ENCODE data around the gene PTRH2. TPM values are rescaled to one million over a fixed set of nuclear protein-coding genes. Genes with fewer than 3 reads are reported as not detected.

The PTRH2 gene
- polyA plus RNA-seq, 3 donors, result 13.4 to 27.0 (median 26.0) TPM

DNA sequence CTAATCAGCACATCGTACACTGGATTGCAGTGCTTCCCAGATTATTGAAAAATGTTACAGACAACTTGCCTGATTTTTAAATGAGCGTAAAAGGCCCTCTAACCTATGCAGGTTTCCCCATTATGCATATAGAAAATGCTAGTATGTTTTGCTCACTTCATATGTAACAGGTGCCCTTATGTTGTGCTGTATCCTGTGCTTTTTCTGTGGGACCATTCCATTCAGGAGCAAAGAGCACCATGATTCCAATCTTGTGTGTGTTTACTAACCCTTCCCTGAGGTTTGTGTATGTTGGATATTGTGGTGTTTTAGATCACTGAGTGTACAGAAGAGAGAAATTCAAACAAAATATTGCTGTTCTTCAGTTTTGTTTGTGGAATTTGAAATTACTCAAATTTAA is 12.9 kb downstream of the PTRH2 start:
- Histone ChIP-seq H2AFZ (ENCODE audit: insufficient read depth, low read depth, low read length, poor library complexity, severe bottlenecking) (no peak overlapping the region), H3K36me3 (replicated peaks in 1 of 2; ENCODE audit: control insufficient read depth in 1 of 2, insufficient read depth in 2 of 2, low read length in 2 of 2) (peaks cover 96 to 99% of the 10 kb centered on the region in 2 donors), H3K4me3 (replicated peaks in 1 of 3; ENCODE audit: low read depth in 2 of 3, low read length in 3 of 3) (no peak overlapping the region), H3K27me3 (ENCODE audit: control insufficient read depth in 2 of 2, insufficient read depth in 2 of 2, low read length in 2 of 2) (no peaks in the 10 kb centered on the region), H3K9me3 (replicated peaks in 1 of 2; ENCODE audit: control insufficient read depth in 1 of 2, insufficient read depth in 1 of 2, low read length in 2 of 2) (no peaks in the 10 kb centered on the region), H4K20me1 (ENCODE audit: insufficient read depth, low read length) (peaks cover 92% of the 10 kb centered on the region), H3K27ac (ENCODE audit: low read depth in 1 of 2, low read length in 2 of 2) (peak overlapping the region in 1 of 2 donors; percentile 70), H3K9ac (ENCODE audit: insufficient read depth, low read length, poor library complexity, severe bottlenecking) (no peak overlapping the region), H3K4me1 (ENCODE audit: control insufficient read depth in 1 of 2, insufficient read depth in 2 of 2, low read length in 2 of 2) (no peaks in the 10 kb centered on the region), H3K79me2 (ENCODE audit: insufficient read depth, low read length) (peaks cover 97% of the 10 kb centered on the region), H3K4me2 (replicated peaks; ENCODE audit: extremely low read depth, low read length, poor library complexity, severe bottlenecking) (no peak overlapping the region)
- H3K4me3 Mint-ChIP-seq, result no peak overlapping the region
- no peaks in the 10 kb centered on the region for H3K9me3 Mint-ChIP-seq
- DNase-seq, result no peak
- 100% methylated on average over 1 of the region's 2 CpGs for WGBS (ENCODE audit: insufficient coverage)
- H3K36me3 Mint-ChIP-seq, result peaks cover 83 to 92% of the 10 kb centered on the region in 2 donors
- H3K4me1 Mint-ChIP-seq, result peaks cover 2% of the 10 kb centered on the region
- H3K27me3 Mint-ChIP-seq (ENCODE audit: low read depth in 3 of 3), result peaks cover 0 to under 1% (median 0%) of the 10 kb centered on the region in 3 donors
- intact Hi-C loops (cut with micrococcal nuclease), result no loop called here
- TF ChIP-seq, protein P1, sequence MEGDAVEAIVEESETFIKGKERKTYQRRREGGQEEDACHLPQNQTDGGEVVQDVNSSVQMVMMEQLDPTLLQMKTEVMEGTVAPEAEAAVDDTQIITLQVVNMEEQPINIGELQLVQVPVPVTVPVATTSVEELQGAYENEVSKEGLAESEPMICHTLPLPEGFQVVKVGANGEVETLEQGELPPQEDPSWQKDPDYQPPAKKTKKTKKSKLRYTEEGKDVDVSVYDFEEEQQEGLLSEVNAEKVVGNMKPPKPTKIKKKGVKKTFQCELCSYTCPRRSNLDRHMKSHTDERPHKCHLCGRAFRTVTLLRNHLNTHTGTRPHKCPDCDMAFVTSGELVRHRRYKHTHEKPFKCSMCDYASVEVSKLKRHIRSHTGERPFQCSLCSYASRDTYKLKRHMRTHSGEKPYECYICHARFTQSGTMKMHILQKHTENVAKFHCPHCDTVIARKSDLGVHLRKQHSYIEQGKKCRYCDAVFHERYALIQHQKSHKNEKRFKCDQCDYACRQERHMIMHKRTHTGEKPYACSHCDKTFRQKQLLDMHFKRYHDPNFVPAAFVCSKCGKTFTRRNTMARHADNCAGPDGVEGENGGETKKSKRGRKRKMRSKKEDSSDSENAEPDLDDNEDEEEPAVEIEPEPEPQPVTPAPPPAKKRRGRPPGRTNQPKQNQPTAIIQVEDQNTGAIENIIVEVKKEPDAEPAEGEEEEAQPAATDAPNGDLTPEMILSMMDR (IDR thresholded peaks at IDR 0.05), result no peak
- peak overlapping the region in 1 of 7 donors; percentile 0 for H3K27ac Mint-ChIP-seq

GRCh38 chr17:59693582-59693981 is 13.6 kb downstream of the PTRH2 start:
- Mint-ChIP-seq H3K27me3 (ENCODE audit: low read depth in 3 of 3) (peaks cover 0 to 2% (median 0%) of the 10 kb centered on the region in 3 donors), H3K4me1 (peaks cover 2% of the 10 kb centered on the region), H3K27ac (peak overlapping the region in 1 of 7 donors; percentile 35), H3K9me3 (no peaks in the 10 kb centered on the region), H3K4me3 (no peak overlapping the region), H3K36me3 (peaks cover 81 to 91% of the 10 kb centered on the region in 2 donors)
- intact Hi-C loops (cut with micrococcal nuclease), result no loop called here
- peaks cover 94 to 99% of the 10 kb centered on the region in 2 donors for H3K36me3 ChIP-seq (replicated peaks in 1 of 2; ENCODE audit: control insufficient read depth in 1 of 2, insufficient read depth in 2 of 2, low read length in 2 of 2)
- no peak overlapping the region for H2AFZ ChIP-seq (ENCODE audit: insufficient read depth, low read depth, low read length, poor library complexity, severe bottlenecking)
- H3K4me2 ChIP-seq (replicated peaks; ENCODE audit: extremely low read depth, low read length, poor library complexity, severe bottlenecking), result no peak overlapping the region
- H3K27ac ChIP-seq (ENCODE audit: low read depth in 1 of 2, low read length in 2 of 2), result peak overlapping the region in 1 of 2 donors; percentile 42
- no peaks in the 10 kb centered on the region for H3K27me3 ChIP-seq (ENCODE audit: control insufficient read depth in 2 of 2, insufficient read depth in 2 of 2, low read length in 2 of 2)
- TF ChIP-seq, protein P1 (IDR thresholded peaks at IDR 0.05), result no peak
- no peaks in the 10 kb centered on the region for H3K9me3 ChIP-seq (replicated peaks in 1 of 2; ENCODE audit: control insufficient read depth in 1 of 2, insufficient read depth in 1 of 2, low read length in 2 of 2)
- DNase-seq, result no peak
- H4K20me1 ChIP-seq (ENCODE audit: insufficient read depth, low read length), result peaks cover 92% of the 10 kb centered on the region
- 94% methylated on average over 3 of the region's 7 CpGs for WGBS (ENCODE audit: insufficient coverage)
- no peak overlapping the region for H3K9ac ChIP-seq (ENCODE audit: insufficient read depth, low read length, poor library complexity, severe bottlenecking)
- no peaks in the 10 kb centered on the region for H3K4me1 ChIP-seq (ENCODE audit: control insufficient read depth in 1 of 2, insufficient read depth in 2 of 2, low read length in 2 of 2)
- H3K4me3 ChIP-seq (replicated peaks in 1 of 3; ENCODE audit: low read depth in 2 of 3, low read length in 3 of 3), result no peak overlapping the region
- peaks cover 97% of the 10 kb centered on the region for H3K79me2 ChIP-seq (ENCODE audit: insufficient read depth, low read length)

Data from CD14-positive monocyte (primary cell).